H1 (cell line): ENCODE measurements around the gene DHCR24. TPM values are rescaled to one million over a fixed set of nuclear protein-coding genes. Genes with fewer than 3 reads are reported as not detected.
A peak's percentile ranks its signal among the peaks of the same experiment; 100 is the strongest.

Experiments used
- CTCF ChIA-PET: fragments of 300-600 bp; sonication (Branson Sonifier 250); formaldehyde crosslinking; loops from one replicate; lab custom pipeline; 2021; ENCODE audit not compliant: partially characterized antibody; lab: Charles Lee
- POLR2A ChIA-PET: fragments of 300-600 bp; sonication (Branson Sonifier 250); formaldehyde crosslinking; loops from one replicate; lab custom pipeline; 2021; ENCODE audit warnings: inconsistent platforms; ENCODE audit not compliant: partially characterized antibody; lab: Charles Lee
- DNase-seq, 2 experiments: peaks; one replicate each; pipeline versions ENCODE4 v3.0.0 to v3.0.0-alpha.2; 2010 to 2022; ENCODE audit warnings: low spot score in 2 of 2, low read depth in 1 of 2, mixed read lengths in 1 of 2
- FAIRE-seq: peaks from 2 replicates; lab custom pipeline; 2011; peaks lifted over from hg19 to GRCh38; lab: Jason Lieb, UNC
- H2AFZ ChIP-seq: 2 replicates; pipeline ENCODE4 v1.8.1; 2012; ENCODE audit warnings: low read length, inconsistent platforms
- H2AK5ac ChIP-seq: 2 replicates; pipeline ENCODE4 v1.6.1; 2013; ENCODE audit warnings: low read depth, low read length
- H2BK120ac ChIP-seq: replicated peaks from 2 replicates; pipeline ENCODE3; 2013; ENCODE audit warnings: low read depth, low read length, inconsistent platforms
- H2BK12ac ChIP-seq: 2 replicates; pipeline ENCODE4 v1.6.1; 2013; ENCODE audit warnings: low read depth, low read length
- H2BK15ac ChIP-seq: 2 replicates; pipeline ENCODE4 v1.6.1; 2013; ENCODE audit warnings: low read length
- H2BK20ac ChIP-seq: 2 replicates; pipeline ENCODE4 v1.6.1; 2013; ENCODE audit warnings: low read length
- H2BK5ac ChIP-seq: 2 replicates; pipeline ENCODE4 v1.6.1; 2013; ENCODE audit warnings: low read depth, low read length
- H3K14ac ChIP-seq: 2 replicates; pipeline ENCODE4 v1.6.1; 2013; ENCODE audit warnings: inconsistent platforms; ENCODE audit not compliant: insufficient read length
- H3K18ac ChIP-seq: 2 replicates; pipeline ENCODE4 v1.6.1; 2013; ENCODE audit warnings: low read length; ENCODE audit errors: extremely low read depth
- H3K23ac ChIP-seq: 2 replicates; pipeline ENCODE4 v1.6.1; 2013; ENCODE audit warnings: inconsistent platforms; ENCODE audit not compliant: insufficient read length
- H3K23me2 ChIP-seq: 2 replicates; pipeline ENCODE4 v1.6.1; 2013; ENCODE audit warnings: low read depth, low read length
- H3K27ac ChIP-seq: 2 replicates; pipeline ENCODE4 v1.6.1; 2011; ENCODE audit warnings: low read depth, low read length, inconsistent platforms
- H3K27me3 ChIP-seq, 4 experiments: replicated peaks in 1 of 4; 1 replicate in 1 of 4; 2 replicates in 3 of 4; pipeline versions ENCODE4 v1.6.1 to v1.8.1; 2011 to 2013; ENCODE audit warnings: low read length in 3 of 4, mild to moderate bottlenecking in 3 of 4, inconsistent platforms in 2 of 4, mixed read lengths in 2 of 4, moderate library complexity in 1 of 4; ENCODE audit not compliant: control insufficient read depth in 3 of 4, insufficient read depth in 3 of 4; ENCODE audit errors: extremely low read depth in 1 of 4
- H3K36me3 ChIP-seq, 4 experiments: 2 replicates each; pipeline versions ENCODE4 v1.6.1 to v1.8.1; 2011 to 2013; ENCODE audit warnings: mild to moderate bottlenecking in 4 of 4, low read length in 3 of 4, moderate library complexity in 2 of 4, control low read depth in 1 of 4, inconsistent platforms in 1 of 4; ENCODE audit not compliant: insufficient read depth in 4 of 4, control insufficient read depth in 2 of 4
- H3K4ac ChIP-seq: replicated peaks from 2 replicates; pipeline ENCODE3; 2013; ENCODE audit warnings: low read length, low read depth, mixed read lengths, inconsistent platforms; ENCODE audit not compliant: insufficient read length
- H3K4me1 ChIP-seq, 4 experiments: replicated peaks in 1 of 4; 1 replicate in 1 of 4; 2 replicates in 3 of 4; pipeline versions ENCODE4 v1.6.1 to v1.8.1; 2011 to 2013; ENCODE audit warnings: low read length in 3 of 4, inconsistent platforms in 2 of 4, mixed read lengths in 1 of 4; ENCODE audit not compliant: insufficient read depth in 4 of 4, control insufficient read depth in 3 of 4
- H3K4me2 ChIP-seq, 2 experiments: 2 replicates each; pipeline versions ENCODE4 v1.6.1 to v1.8.1; 2011 to 2013; ENCODE audit warnings: low read depth in 2 of 2, low read length in 2 of 2, control low read depth in 1 of 2, inconsistent platforms in 1 of 2, mild to moderate bottlenecking in 1 of 2; ENCODE audit not compliant: insufficient read depth in 1 of 2
- H3K4me3 ChIP-seq, 4 experiments: fragments of 200-600, 300-600 bp in 1 of 4; sonication (generic), shearing (Covaris generic), sonication (Bioruptor Twin) in 1 of 4; 2 replicates each; pipeline versions ENCODE4 v1.5.1 to v1.8.1; 2011 to 2016; ENCODE audit warnings: low read length in 4 of 4, low read depth in 3 of 4, control low read depth in 2 of 4, inconsistent platforms in 2 of 4, mild to moderate bottlenecking in 2 of 4, mixed read lengths in 1 of 4, moderate library complexity in 1 of 4; ENCODE audit not compliant: insufficient read depth in 2 of 4; ENCODE audit errors: extremely low read depth in 1 of 4
- H3K56ac ChIP-seq: replicated peaks from 2 replicates; pipeline ENCODE3; 2013; ENCODE audit warnings: low read depth, mild to moderate bottlenecking, mixed read lengths, low read length, inconsistent platforms; ENCODE audit not compliant: insufficient read length
- H3K79me1 ChIP-seq: 2 replicates; pipeline ENCODE4 v1.6.1; 2013; ENCODE audit warnings: low read depth, low read length, control low read depth
- H3K79me2 ChIP-seq, 2 experiments: 2 replicates each; pipeline versions ENCODE4 v1.6.1 to v1.8.1; 2012 to 2013; ENCODE audit warnings: low read length in 2 of 2, mild to moderate bottlenecking in 2 of 2, inconsistent platforms in 1 of 2; ENCODE audit not compliant: insufficient read depth in 2 of 2, control insufficient read depth in 1 of 2
- H3K9ac ChIP-seq, 4 experiments: replicated peaks in 1 of 4; 1 replicate in 1 of 4; 2 replicates in 3 of 4; pipeline versions ENCODE4 v1.6.1 to v1.8.1; 2011 to 2013; ENCODE audit warnings: low read depth in 3 of 4, low read length in 3 of 4, control low read depth in 2 of 4, mild to moderate bottlenecking in 2 of 4, moderate library complexity in 2 of 4, inconsistent platforms in 1 of 4; ENCODE audit errors: extremely low read depth in 1 of 4
- H3K9me3 ChIP-seq, 2 experiments: 2 replicates each; pipeline versions ENCODE4 v1.6.1 to v1.8.1; 2012 to 2013; ENCODE audit warnings: mild to moderate bottlenecking in 2 of 2, moderate library complexity in 2 of 2, control low read depth in 1 of 2, inconsistent platforms in 1 of 2, low read depth in 1 of 2, low read length in 1 of 2, mixed read lengths in 1 of 2; ENCODE audit not compliant: insufficient read depth in 2 of 2
- H4K20me1 ChIP-seq, 2 experiments: replicated peaks in 1 of 2; 2 replicates each; pipeline versions ENCODE3 to v1.8.1; 2011 to 2013; ENCODE audit warnings: inconsistent platforms in 2 of 2, low read length in 2 of 2, mild to moderate bottlenecking in 1 of 2; ENCODE audit not compliant: insufficient read depth in 2 of 2, control insufficient read depth in 1 of 2
- H4K5ac ChIP-seq: 2 replicates; pipeline ENCODE4 v1.6.1; 2013; ENCODE audit warnings: low read length, low read depth, mixed read lengths, inconsistent platforms; ENCODE audit not compliant: insufficient read length
- H4K8ac ChIP-seq: 2 replicates; pipeline ENCODE4 v1.8.0; 2013; ENCODE audit warnings: mild to moderate bottlenecking, moderate library complexity, low read length, inconsistent platforms; ENCODE audit not compliant: insufficient read depth; ENCODE audit errors: extremely low read depth
- H4K91ac ChIP-seq: replicated peaks from 2 replicates; pipeline ENCODE3; 2013; ENCODE audit warnings: low read length, mixed read lengths, inconsistent platforms; ENCODE audit not compliant: insufficient read length
- ASH2L ChIP-seq: fragments of 200-600, 300-600 bp; sonication (generic); IDR thresholded peaks from one replicate; pipeline ENCODE4 v1.7.1; 2017; ENCODE audit warnings: low read length
- BACH1 ChIP-seq: IDR thresholded peaks from 2 replicates; pipeline ENCODE4 v1.6.1; 2012; ENCODE audit warnings: low read length, improper control_type of control experiment
- BCL11A ChIP-seq, 2 experiments: IDR thresholded peaks; one replicate each; pipeline ENCODE4 v1.6.1; 2011; ENCODE audit warnings: low read depth in 2 of 2, low read length in 2 of 2, mild to moderate bottlenecking in 2 of 2
- CHD2 ChIP-seq: IDR thresholded peaks from 2 replicates; pipeline ENCODE4 v1.6.1; 2012; ENCODE audit warnings: low read length, improper control_type of control experiment
- JUND ChIP-seq: IDR thresholded peaks from 2 replicates; pipeline ENCODE4 v1.6.1; 2011; ENCODE audit warnings: mild to moderate bottlenecking, improper control_type of control experiment, low read length
- RAD21 ChIP-seq, 2 experiments: IDR thresholded peaks in 1 of 2; conservative IDR thresholded peaks in 1 of 2; 2 replicates each; pipeline ENCODE4 v1.6.1; 2011; ENCODE audit warnings: low read depth in 2 of 2, low read length in 2 of 2, improper control_type of control experiment in 1 of 2, inconsistent platforms in 1 of 2, mild to moderate bottlenecking in 1 of 2, moderate library complexity in 1 of 2
- RNF2 ChIP-seq: fragments of 200-900, 300-1000 bp; sonication (generic); IDR thresholded peaks from 2 replicates; pipeline ENCODE4 v1.7.1; 2016; ENCODE audit warnings: borderline replicate concordance, low read depth, mild to moderate bottlenecking, antibody characterized with exemption, low read length; ENCODE audit not compliant: poor library complexity, severe bottlenecking; ENCODE audit errors: missing control alignments
- TBP ChIP-seq: IDR thresholded peaks from 2 replicates; pipeline ENCODE4 v1.6.1; 2011; ENCODE audit warnings: low read depth, low read length, improper control_type of control experiment
- TEAD4 ChIP-seq: IDR thresholded peaks from 2 replicates; pipeline ENCODE4 v1.6.1; 2012; ENCODE audit warnings: low read depth, low read length, inconsistent platforms, mixed read lengths
- YY1 ChIP-seq: IDR thresholded peaks from 2 replicates; pipeline ENCODE4 v1.6.1; 2011; ENCODE audit warnings: low read depth, mild to moderate bottlenecking, low read length
- WGBS, 2 experiments: shearing (Covaris generic) in 1 of 2; methylation state at CpG; one replicate each; pipeline versions ENCODE4 v1.1.6 to v1.1.7; 2013 to 2015; ENCODE audit warnings: low lambda C conversion rate in 2 of 2, mixed read lengths in 2 of 2, inconsistent platforms in 1 of 2, low coverage in 1 of 2, missing lambda C conversion rate in 1 of 2; ENCODE audit not compliant: insufficient replicate concordance in 2 of 2, insufficient coverage in 1 of 2, insufficient read length in 1 of 2; ENCODE audit errors: extremely low coverage in 1 of 2, missing lambda C conversion rate in 1 of 2; 5-methylcytosine and 5-hydroxymethylcytosine counted together
- polyA plus RNA-seq, 7 experiments: library from polyadenylated mRNA; depleted of rRNA in 3 of 7; stranded (reverse) in 5 of 7; unstranded in 2 of 7; fragments of >200 nt in 5 of 7; fragments of 200-250 nt in 2 of 7; gene quantifications; 1 replicate in 5 of 7; 2 replicates in 1 of 7; 4 replicates in 1 of 7; pipeline versions ENCODE4 v1.2.1 to v1.2.3, GENCODE V29; 2011 to 2013; ENCODE audit warnings: missing spikeins in 2 of 7, mixed read lengths in 2 of 7
- total RNA-seq: library from RNA; stranded (reverse); fragmentation: NEBNext Ultra II Directional; extraction: Animal tissue kit (Norgen Biotek cat#: 25700); gene quantifications from 2 replicates; pipeline ENCODE4 v1.2.1, GENCODE V29; 2021
- TF ChIP-seq, protein P1 (sequence below): IDR thresholded peaks from 2 replicates; pipeline ENCODE4 v1.6.1; 2011; ENCODE audit warnings: low read length, improper control_type of control experiment

Gene DHCR24
- total and polyA plus RNA-seq, 2 of the 8 experiments (the other 6 are each of a cell fraction or from before 2014, with no cell fraction given): 370 to 419 TPM

DNA sequence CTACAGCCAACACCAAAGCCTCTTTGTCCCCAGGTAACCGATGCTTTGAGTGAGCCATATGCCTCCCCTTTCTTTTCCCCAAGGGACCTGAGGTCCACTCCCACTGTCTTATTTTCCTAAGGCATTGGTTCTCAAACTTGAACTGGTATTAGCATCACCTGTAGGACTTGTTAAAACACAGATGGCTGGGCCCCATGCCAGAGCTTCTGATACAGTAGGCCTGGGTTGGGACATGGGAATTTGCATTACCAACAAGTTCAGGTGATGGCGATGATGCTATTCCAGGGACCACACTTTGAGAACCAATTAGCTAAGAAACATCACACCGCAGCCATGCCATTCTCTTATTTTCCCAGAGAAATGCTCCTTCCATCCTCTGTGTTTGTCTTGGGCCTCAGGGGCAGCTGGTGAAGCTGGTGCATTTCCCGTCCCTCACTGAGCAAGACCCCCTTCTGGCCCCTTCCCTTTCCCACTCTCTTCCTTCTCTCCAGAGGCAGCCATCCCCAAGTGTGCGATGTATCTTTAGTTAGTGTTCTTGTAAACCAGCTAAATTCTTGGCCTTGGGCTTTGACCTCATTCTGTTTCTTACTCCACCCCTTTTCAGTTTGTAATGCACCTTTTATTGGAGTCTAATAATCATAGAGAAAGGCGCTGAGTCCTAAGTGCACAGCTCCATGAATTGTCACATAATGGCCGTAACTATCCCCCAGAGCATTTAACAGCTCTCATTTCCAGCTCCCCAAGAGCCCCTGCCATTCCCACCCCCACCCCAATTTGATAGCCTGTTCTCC is 71.7 kb downstream of the DHCR24 start:
- ChIA-PET CTCF (interaction anchor here (0.6 to 1.9 kb wide), 11 partner anchors 8 to 823 kb away, joined by 3 to 5 read pairs (median 3); no protein-coding TSS in a partner anchor), POLR2A (interaction anchor here (0.9 kb wide), 1 partner anchor 31 kb away, joined by 3 read pairs; no protein-coding TSS in a partner anchor)
- Histone ChIP-seq H2BK120ac (no peak overlapping the region), H3K4me3 (no peak overlapping the region), H3K18ac (no peak overlapping the region), H2BK5ac (no peak overlapping the region), H3K4me2 (no peak overlapping the region), H3K79me2 (no peaks in the 10 kb centered on the region), H4K91ac (no peak overlapping the region), H2BK20ac (0 out of 2 replicates have a peak overlapping the region, but pooled peaks have one; percentile 32), H2BK15ac (peak overlapping the region; percentile 92; the same call in 1 of the 2 replicates), H3K23me2 (no peaks in the 10 kb centered on the region; the same call in 1 of the 2 replicates), H4K5ac (no peak overlapping the region), H3K36me3 (no peaks in the 10 kb centered on the region), H3K23ac (no peak overlapping the region), H3K14ac (no peak overlapping the region), H3K4me1 (peaks cover 4 to 30% (median 18%) of the 10 kb centered on the region in 4 experiments), H3K9me3 (no peaks in the 10 kb centered on the region), H3K4ac (no peak overlapping the region), H2AK5ac (no peak overlapping the region), H3K56ac (no peak overlapping the region), H3K27ac (no peak overlapping the region), H4K8ac (no peak overlapping the region), H3K79me1 (no peaks in the 10 kb centered on the region), H3K27me3 (no peaks in the 10 kb centered on the region; a peak in 2 of 7 replicates), H2BK12ac (no peak overlapping the region; the same call in 1 of the 2 replicates), H4K20me1 (no peaks in the 10 kb centered on the region), H2AFZ (no peak overlapping the region), H3K9ac (no peak overlapping the region)
- DNase-seq: peak in 1 of 2 experiments; percentile 19
- FAIRE-seq: no peak
- WGBS, 2 experiments: 87% methylated on average over 7 of the region's 7 CpGs; no CpG with 5 or more reads in 1 of the 2 experiments
- TF ChIP-seq RAD21 (IDR thresholded peaks at IDR 0.05 in 1 of 2, conservative IDR thresholded peaks at IDR 0.05 in 1 of 2; ENCODE audit: low read depth in 2 of 2, low read length in 2 of 2) (no peak), RNF2 (no peak), JUND (no peak), ASH2L (no peak), BACH1 (no peak), YY1 (no peak), TEAD4 (no peak), BCL11A (IDR thresholded peaks at IDR 0.05; ENCODE audit: low read depth in 2 of 2, low read length in 2 of 2) (no peak), TBP (no peak), CHD2 (no peak)
- TF ChIP-seq, protein P1, sequence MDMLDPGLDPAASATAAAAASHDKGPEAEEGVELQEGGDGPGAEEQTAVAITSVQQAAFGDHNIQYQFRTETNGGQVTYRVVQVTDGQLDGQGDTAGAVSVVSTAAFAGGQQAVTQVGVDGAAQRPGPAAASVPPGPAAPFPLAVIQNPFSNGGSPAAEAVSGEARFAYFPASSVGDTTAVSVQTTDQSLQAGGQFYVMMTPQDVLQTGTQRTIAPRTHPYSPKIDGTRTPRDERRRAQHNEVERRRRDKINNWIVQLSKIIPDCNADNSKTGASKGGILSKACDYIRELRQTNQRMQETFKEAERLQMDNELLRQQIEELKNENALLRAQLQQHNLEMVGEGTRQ: no peak
